ENCODE measurements around the gene ADAMTS6. TPM values are rescaled to one million over a fixed set of nuclear protein-coding genes. Genes with fewer than 3 reads are reported as not detected.
A peak's percentile ranks its signal among the peaks of the same experiment; 100 is the strongest.

ADAMTS6 gene
- total RNA-seq, 1 donor: 150 TPM

GRCh38 chr5:65413822-65414221 lies 67.9 kb downstream of the ADAMTS6 start:
- Histone ChIP-seq H2AFZ (ENCODE audit: low read length) (no peak overlapping the region), H3K4me1 (ENCODE audit: insufficient read depth, low read length) (no peaks in the 10 kb centered on the region), H3K9me3 (ENCODE audit: low read depth, low read length) (no peaks in the 10 kb centered on the region), H3K27me3 (ENCODE audit: insufficient read depth, low read length) (no peaks in the 10 kb centered on the region), H3K4me3 (ENCODE audit: insufficient read depth, low read length) (no peak overlapping the region), H3K27ac (ENCODE audit: low read depth, low read length) (no peak overlapping the region), H3K36me3 (ENCODE audit: insufficient read depth, low read length) (peaks cover 46% of the 10 kb centered on the region), H3K4me2 (ENCODE audit: insufficient read depth, low read length) (no peak overlapping the region), H3K79me2 (ENCODE audit: insufficient read depth, low read length) (peaks cover 68% of the 10 kb centered on the region), H4K20me1 (ENCODE audit: insufficient read depth, low read length) (no peaks in the 10 kb centered on the region)
- no peak for TF ChIP-seq CTCF (IDR thresholded peaks at IDR 0.05; ENCODE audit: extremely low read depth, low read depth, low read length)
- DNase-seq (ENCODE audit: insufficient read length, low spot score, missing footprints): no peak

- no peak overlapping the region for H3K4me3 ChIP-seq (ENCODE audit: insufficient read depth, low read length)
- TF ChIP-seq CTCF (IDR thresholded peaks at IDR 0.05; ENCODE audit: extremely low read depth, low read depth, low read length): no peak
- H3K27me3 ChIP-seq (ENCODE audit: insufficient read depth, low read length): no peaks in the 10 kb centered on the region
- H4K20me1 ChIP-seq (ENCODE audit: insufficient read depth, low read length): no peaks in the 10 kb centered on the region
- no peaks in the 10 kb centered on the region for H3K9me3 ChIP-seq (ENCODE audit: low read depth, low read length)
- no peaks in the 10 kb centered on the region for H3K4me1 ChIP-seq (ENCODE audit: insufficient read depth, low read length)
- peaks cover 60% of the 10 kb centered on the region for H3K79me2 ChIP-seq (ENCODE audit: insufficient read depth, low read length)
- no peak for DNase-seq (ENCODE audit: insufficient read length, low spot score, missing footprints)
- no peak overlapping the region for H3K27ac ChIP-seq (ENCODE audit: low read depth, low read length)
- no peak overlapping the region for H3K4me2 ChIP-seq (ENCODE audit: insufficient read depth, low read length)
- peaks cover 38% of the 10 kb centered on the region for H3K36me3 ChIP-seq (ENCODE audit: insufficient read depth, low read length)
- no peak overlapping the region for H2AFZ ChIP-seq (ENCODE audit: low read length)
Measured at GRCh38 chr5:65412842-65413241, 68.9 kb downstream of the ADAMTS6 start.

- Histone ChIP-seq H3K9me3 (ENCODE audit: low read depth, low read length) (no peaks in the 10 kb centered on the region), H3K4me3 (ENCODE audit: insufficient read depth, low read length) (no peak overlapping the region), H3K36me3 (ENCODE audit: insufficient read depth, low read length) (peaks cover 42% of the 10 kb centered on the region), H3K4me2 (ENCODE audit: insufficient read depth, low read length) (no peak overlapping the region), H2AFZ (ENCODE audit: low read length) (no peak overlapping the region), H3K27me3 (ENCODE audit: insufficient read depth, low read length) (no peaks in the 10 kb centered on the region), H3K4me1 (ENCODE audit: insufficient read depth, low read length) (no peaks in the 10 kb centered on the region), H3K79me2 (ENCODE audit: insufficient read depth, low read length) (peaks cover 46% of the 10 kb centered on the region), H4K20me1 (ENCODE audit: insufficient read depth, low read length) (no peaks in the 10 kb centered on the region), H3K27ac (ENCODE audit: low read depth, low read length) (no peak overlapping the region)
- TF ChIP-seq CTCF (IDR thresholded peaks at IDR 0.05; ENCODE audit: extremely low read depth, low read depth, low read length): no peak
- no peak for DNase-seq (ENCODE audit: insufficient read length, low spot score, missing footprints)
Measured at GRCh38 chr5:65411356-65411755, 70.4 kb downstream of the ADAMTS6 start.

- no peak for DNase-seq (ENCODE audit: insufficient read length, low spot score, missing footprints)
- peaks cover 37% of the 10 kb centered on the region for H3K4me1 ChIP-seq (ENCODE audit: insufficient read depth, low read length)
- H3K79me2 ChIP-seq (ENCODE audit: insufficient read depth, low read length): peaks cover 11% of the 10 kb centered on the region
- H4K20me1 ChIP-seq (ENCODE audit: insufficient read depth, low read length): no peaks in the 10 kb centered on the region
- H3K4me3 ChIP-seq (ENCODE audit: insufficient read depth, low read length): no peak overlapping the region
- H3K27ac ChIP-seq (ENCODE audit: low read depth, low read length): peak overlapping the region; percentile 68
- peaks cover 11% of the 10 kb centered on the region for H3K36me3 ChIP-seq (ENCODE audit: insufficient read depth, low read length)
- H2AFZ ChIP-seq (ENCODE audit: low read length): no peak overlapping the region
- H3K27me3 ChIP-seq (ENCODE audit: insufficient read depth, low read length): no peaks in the 10 kb centered on the region
- no peak for TF ChIP-seq CTCF (IDR thresholded peaks at IDR 0.05; ENCODE audit: extremely low read depth, low read depth, low read length)
- no peaks in the 10 kb centered on the region for H3K9me3 ChIP-seq (ENCODE audit: low read depth, low read length)
- no peak overlapping the region for H3K4me2 ChIP-seq (ENCODE audit: insufficient read depth, low read length)
Measured at GRCh38 chr5:65395526-65396155, 86.1 kb downstream of the ADAMTS6 start.
